Stimulated activated CD8-positive, alpha-beta memory T cell treated with anti-CD3 and anti-CD28 coated beads, Interleukin-7, amount 100 ng/mL, for 48 hours (primary cell): ENCODE results near the gene ASTN2.

Experiments
- DNase-seq, 2 donors: peaks; one replicate each; pipeline ENCODE4 v3.0.0-alpha.2; 2020; ENCODE audit warnings: low read depth in 1 of 2; ENCODE audit errors: extremely low read depth in 1 of 2

Gene ASTN2

DNA sequence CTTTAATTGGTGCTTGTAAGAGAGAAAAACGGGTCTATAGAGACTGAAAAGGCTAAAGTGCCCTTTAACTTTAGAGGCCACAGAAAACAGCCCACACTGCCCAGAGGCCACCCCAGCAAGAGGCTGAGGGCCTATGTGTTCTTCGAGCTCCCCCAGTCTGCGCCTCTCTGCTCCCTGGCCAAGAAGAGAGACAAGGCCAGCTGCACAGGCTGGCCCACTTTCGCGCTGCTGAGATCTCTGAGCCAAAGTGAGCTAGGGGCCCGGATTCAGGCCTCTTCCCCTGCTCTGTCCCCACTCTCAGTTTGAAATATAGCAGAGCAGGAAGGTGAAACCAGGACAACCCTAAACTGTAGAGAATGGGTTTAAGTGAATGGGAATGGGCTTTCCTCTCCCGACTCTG, 859.7 kb downstream of the ASTN2 start:
- no peak for DNase-seq

GRCh38 chr9:116550696-116551436, 864.0 kb downstream of the ASTN2 start:
- no peak for DNase-seq

DNA sequence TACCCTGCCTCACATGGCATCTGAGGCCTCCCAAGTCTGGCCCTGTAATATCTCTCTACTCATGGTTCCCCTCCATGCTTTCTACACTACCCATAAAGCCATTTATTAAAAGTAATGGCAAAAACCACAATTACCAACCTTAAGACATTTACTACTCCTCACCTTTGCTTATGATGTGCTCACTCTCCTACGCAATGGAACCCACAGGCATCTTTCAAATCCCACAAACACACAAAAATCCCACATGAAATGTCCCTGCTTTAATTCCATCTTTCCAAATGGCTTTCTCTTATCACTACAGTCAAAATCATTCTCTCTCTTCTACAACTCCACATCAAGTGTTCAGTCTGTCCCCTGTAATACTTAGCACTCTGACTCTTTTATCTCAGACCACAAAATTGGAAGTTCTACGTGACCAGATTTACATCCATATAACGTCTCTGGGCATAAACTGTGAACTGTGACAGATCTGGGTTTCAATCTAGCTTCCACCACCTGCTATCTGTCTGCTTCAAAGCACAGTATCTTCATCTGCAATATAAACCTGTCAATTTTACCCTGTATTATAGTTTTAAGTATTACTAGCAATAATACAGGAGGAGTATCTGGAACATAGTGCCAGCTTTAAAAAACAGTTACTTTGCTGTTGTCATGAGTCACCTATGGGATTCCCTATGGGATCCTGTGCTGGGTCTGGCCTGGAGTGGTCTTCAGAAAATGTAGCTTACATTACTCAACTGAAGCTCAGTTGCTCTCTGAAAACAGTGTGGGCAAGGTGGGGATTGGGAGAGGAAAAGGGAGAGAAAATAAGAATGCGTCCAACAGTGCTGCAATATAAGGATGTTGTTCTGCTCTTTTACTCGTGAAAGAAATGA, 864.8 kb downstream of the ASTN2 start:
- no peak for DNase-seq

- no peak for DNase-seq
Measured at GRCh38 chr9:116549061-116549664, 865.7 kb downstream of the ASTN2 start.

GRCh38 chr9:116547729-116548426, 867.0 kb downstream of the ASTN2 start:
- DNase-seq: no peak

DNA sequence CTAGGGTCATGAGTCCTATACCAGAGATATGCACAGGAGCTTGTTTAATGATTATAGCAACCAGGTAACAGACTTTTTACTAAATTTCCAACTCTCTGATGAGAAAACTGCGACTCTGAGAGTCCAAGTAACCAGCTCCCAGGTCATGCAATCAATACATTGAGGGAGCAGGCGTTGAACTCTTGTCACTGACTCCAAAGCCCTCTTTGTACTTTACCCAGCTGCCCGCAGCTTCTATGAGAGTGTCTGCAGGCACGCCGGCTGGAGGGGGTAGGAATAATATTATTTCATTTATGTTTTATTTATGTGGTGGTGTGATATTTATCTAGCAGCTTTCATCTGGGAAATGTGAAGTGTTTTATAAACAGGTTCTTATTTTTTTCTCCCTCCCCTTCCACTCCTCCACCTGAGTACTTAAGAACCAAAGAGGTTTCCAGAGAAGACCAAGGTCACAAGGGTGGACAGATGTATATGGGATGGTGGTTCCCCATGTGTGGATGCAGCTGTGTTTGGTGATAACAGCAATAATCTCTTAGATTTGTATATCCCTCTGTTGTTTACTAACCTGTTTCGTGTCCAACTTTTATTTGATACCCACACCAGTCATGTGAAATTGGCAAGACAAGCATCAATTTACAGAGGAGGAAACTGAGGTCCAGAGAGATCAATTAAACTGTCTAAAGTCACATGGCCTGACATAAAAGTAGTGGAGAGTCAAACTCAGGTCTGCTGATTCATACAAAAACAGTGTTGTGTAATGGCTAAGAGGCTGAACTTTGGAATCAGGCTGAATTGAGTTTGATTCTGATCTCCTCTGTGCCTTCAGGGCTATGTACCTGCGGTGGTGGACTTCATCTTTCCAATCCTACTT, 867.9 kb downstream of the ASTN2 start:
- no peak for DNase-seq

- no peak for DNase-seq
Measured at GRCh38 chr9:116544896-116545295, 870.0 kb downstream of the ASTN2 start.

- no peak for DNase-seq
Measured at GRCh38 chr9:116543731-116544400, 871.0 kb downstream of the ASTN2 start.

GRCh38 chr9:116541402-116541801, 873.5 kb downstream of the ASTN2 start:
- no peak for DNase-seq

- DNase-seq: no peak
Measured at GRCh38 chr9:116539549-116539948, 875.3 kb downstream of the ASTN2 start.

- DNase-seq: no peak
Measured at GRCh38 chr9:116525611-116526010, 889.2 kb downstream of the ASTN2 start.

DNA sequence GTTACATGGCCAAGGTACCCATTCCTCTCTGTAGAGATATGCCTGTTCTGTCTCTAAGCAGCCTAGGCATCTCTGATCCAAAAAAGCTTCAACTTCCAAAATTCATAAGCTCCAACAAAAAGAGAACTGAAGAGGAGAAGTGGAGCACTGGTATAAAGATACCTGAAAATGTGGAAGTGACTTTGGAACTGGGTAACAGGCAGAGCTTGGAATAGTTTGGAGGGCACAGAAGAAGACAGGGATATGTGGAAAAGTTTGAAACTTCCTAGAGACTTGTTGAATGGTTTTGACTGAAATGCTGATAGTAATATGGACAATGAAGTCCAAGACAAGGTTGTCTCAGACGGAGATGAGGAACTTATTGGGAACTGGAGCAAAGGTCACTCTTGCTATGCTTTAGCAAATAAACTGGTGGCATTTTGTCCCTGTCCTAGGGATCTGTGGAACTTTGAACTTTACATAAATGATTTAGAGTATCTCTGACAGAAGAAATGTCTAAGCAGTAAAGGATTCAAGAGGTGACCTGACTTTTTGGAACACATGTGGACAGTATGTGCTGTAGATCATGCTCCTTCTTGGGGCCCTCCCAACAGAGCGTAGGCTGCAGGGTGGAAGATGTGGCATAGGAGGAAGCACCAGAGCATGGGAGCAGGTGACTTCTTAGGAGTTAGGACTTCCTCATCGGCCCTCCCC, 889.9 kb downstream of the ASTN2 start:
- DNase-seq: no peak

DNA sequence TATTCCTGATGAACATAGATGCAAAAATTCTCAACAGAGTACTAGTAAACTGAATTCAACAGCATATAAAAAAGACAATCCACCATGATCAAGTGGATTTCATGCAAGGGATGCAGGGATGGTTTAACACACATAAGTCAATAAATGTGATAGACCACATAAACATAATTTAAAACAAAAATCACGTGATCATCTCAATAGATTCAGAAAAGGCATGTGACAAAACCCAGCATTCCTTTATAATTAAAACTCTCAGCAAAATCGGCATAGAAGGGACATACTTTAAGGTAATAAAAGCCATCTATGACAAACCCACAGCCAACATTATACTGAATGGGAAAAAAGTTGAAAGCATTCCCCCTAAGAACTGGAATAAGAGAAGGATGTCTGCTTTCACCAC, 894.6 kb downstream of the ASTN2 start:
- DNase-seq: no peak

DNA sequence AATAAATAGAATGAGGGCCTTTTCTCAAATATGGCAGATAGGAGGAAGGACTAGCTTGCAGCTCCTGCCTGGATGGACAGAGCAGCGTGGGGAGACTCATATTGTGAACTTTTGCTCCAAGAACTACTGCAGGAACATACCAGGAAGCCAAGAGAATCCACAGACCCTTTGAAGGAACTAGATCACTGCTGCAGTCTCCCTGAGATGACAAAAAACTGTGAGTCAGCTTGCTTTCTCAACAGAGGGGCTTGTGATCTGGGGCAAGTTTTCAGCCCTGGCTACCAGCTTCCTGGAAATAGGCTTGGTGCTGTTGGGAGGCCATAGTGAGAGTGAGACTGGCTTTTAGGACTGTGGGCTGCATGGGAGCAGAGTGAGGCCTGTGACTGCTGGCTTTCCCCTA, 898.4 kb downstream of the ASTN2 start:
- no peak for DNase-seq

- no peak for DNase-seq
Measured at GRCh38 chr9:116515541-116515940, 899.3 kb downstream of the ASTN2 start.

DNA sequence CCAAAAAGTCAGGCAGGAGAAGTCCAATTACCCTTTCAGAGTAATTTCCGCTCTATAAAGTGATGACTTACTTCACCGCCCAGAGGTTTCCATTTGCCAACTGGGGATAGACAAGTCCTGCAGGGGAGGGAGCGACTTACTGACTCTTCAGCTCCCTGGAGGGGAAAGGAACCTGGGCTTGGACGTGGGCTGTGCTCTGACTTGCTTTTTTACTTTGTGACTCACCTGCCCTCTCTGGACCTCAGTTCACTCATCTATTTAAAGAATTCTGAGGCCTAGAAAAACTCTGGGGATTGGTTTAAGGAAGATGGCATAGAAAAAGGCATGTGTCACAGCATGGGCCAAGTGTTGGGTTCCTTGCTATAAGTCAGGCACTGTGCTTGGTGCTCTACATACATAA, 908.2 kb downstream of the ASTN2 start:
- DNase-seq: no peak

GRCh38 chr9:116504893-116505480, 909.9 kb downstream of the ASTN2 start:
- DNase-seq: no peak

DNA sequence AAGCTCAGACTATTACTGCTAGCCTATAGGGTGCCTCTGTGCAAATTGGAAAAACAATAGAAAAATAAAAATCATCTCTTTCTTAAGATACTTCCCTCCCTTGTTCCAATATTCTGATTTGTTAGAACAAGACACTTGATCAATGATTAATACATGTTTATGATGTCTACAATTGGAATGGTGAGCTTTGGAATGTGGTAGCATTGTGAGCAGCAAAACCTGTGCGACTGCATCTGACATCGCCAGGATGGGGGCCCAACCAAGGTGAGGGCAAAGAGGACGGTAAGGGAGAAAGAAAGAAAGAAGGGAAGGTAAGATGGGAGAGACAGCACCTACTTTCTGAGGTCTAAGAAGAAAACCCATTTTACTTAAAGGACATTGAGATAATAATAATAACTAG, 910.8 kb downstream of the ASTN2 start:
- no peak for DNase-seq

- DNase-seq: no peak
Measured at GRCh38 chr9:116502746-116503145, 912.1 kb downstream of the ASTN2 start.
